Measurements from ENCODE around the gene PATZ1.

DNA sequence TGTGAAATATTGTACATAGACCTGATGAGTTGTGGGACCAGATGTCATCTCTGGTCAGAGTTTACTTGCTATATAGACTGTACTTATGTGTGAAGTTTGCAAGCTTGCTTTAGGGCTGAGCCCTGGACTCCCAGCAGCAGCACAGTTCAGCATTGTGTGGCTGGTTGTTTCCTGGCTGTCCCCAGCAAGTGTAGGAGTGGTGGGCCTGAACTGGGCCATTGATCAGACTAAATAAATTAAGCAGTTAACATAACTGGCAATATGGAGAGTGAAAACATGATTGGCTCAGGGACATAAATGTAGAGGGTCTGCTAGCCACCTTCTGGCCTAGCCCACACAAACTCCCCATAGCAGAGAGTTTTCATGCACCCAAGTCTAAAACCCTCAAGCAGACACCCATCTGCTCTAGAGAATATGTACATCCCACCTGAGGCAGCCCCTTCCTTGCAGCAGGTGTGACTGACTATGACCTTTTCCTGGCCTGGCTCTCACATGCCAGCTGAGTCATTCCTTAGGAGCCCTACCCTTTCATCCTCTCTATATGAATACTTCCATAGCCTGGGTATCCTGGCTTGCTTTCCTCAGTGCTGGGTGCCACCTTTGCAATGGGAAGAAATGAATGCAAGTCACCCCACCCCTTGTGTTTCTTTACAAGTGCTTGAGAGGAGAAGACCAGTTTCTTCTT, 66.2 kb downstream of the PATZ1 start:
- TF ChIP-seq, protein P1, sequence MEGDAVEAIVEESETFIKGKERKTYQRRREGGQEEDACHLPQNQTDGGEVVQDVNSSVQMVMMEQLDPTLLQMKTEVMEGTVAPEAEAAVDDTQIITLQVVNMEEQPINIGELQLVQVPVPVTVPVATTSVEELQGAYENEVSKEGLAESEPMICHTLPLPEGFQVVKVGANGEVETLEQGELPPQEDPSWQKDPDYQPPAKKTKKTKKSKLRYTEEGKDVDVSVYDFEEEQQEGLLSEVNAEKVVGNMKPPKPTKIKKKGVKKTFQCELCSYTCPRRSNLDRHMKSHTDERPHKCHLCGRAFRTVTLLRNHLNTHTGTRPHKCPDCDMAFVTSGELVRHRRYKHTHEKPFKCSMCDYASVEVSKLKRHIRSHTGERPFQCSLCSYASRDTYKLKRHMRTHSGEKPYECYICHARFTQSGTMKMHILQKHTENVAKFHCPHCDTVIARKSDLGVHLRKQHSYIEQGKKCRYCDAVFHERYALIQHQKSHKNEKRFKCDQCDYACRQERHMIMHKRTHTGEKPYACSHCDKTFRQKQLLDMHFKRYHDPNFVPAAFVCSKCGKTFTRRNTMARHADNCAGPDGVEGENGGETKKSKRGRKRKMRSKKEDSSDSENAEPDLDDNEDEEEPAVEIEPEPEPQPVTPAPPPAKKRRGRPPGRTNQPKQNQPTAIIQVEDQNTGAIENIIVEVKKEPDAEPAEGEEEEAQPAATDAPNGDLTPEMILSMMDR (conservative IDR thresholded peaks at IDR 0.05; ENCODE audit: low read depth in 2 of 2): no peak
- TF ChIP-seq CREB1 (CRISPR knock-in tag; IDR thresholded peaks at IDR 0.05; ENCODE audit: low read depth): no peak

All from GM23338 (cell line).